Thyroid gland (tissue), 4 donors: ENCODE measurements around the gene NFILZ.

Source experiments
- CTCF ChIP-seq, 6 experiments: fragments of 200-600 bp in 3 of 6; fragments of 450-650 bp in 3 of 6; sonication (generic) in 3 of 6; IDR thresholded peaks; one replicate each; pipeline ENCODE4 v1.5.1; 2016 to 2019; ENCODE audit warnings: antibody characterized with exemption in 6 of 6, mild to moderate bottlenecking in 2 of 6, inconsistent platforms in 1 of 6, moderate library complexity in 1 of 6
- POLR2A ChIP-seq, 2 donors: fragments of 450-650 bp; IDR thresholded peaks; one replicate each; pipeline ENCODE4 v1.6.1; 2017; ENCODE audit warnings: antibody characterized with exemption in 2 of 2, mild to moderate bottlenecking in 2 of 2, moderate library complexity in 1 of 2

- no peak for TF ChIP-seq CTCF (IDR thresholded peaks at IDR 0.05)
- TF ChIP-seq POLR2A (IDR thresholded peaks at IDR 0.05) = no peak
Observed at GRCh38 chr19:8596168-8596567, 34.3 kb upstream of the NFILZ start.
